GM21390 (cell line): ENCODE measurements around the gene CALML3.

Source experiments
- ATAC-seq: cut with Tn5 transposase; IDR thresholded peaks from one replicate; pipeline ENCODE4 v1.9.1; 2021; ENCODE audit not compliant: unreplicated experiment

CALML3 gene

GRCh38 chr10:5565671-5566581, 41.2 kb downstream of the CALML3 start:
- ATAC-seq: no peak

GRCh38 chr10:5566614-5567013, 41.9 kb downstream of the CALML3 start:
- no peak for ATAC-seq

- no peak for ATAC-seq
Observed at GRCh38 chr10:5567477-5567876, 42.7 kb downstream of the CALML3 start.

GRCh38 chr10:5568984-5569383, 44.2 kb downstream of the CALML3 start:
- no peak for ATAC-seq

- no peak for ATAC-seq
Observed at GRCh38 chr10:5569568-5569967, 44.8 kb downstream of the CALML3 start.

DNA sequence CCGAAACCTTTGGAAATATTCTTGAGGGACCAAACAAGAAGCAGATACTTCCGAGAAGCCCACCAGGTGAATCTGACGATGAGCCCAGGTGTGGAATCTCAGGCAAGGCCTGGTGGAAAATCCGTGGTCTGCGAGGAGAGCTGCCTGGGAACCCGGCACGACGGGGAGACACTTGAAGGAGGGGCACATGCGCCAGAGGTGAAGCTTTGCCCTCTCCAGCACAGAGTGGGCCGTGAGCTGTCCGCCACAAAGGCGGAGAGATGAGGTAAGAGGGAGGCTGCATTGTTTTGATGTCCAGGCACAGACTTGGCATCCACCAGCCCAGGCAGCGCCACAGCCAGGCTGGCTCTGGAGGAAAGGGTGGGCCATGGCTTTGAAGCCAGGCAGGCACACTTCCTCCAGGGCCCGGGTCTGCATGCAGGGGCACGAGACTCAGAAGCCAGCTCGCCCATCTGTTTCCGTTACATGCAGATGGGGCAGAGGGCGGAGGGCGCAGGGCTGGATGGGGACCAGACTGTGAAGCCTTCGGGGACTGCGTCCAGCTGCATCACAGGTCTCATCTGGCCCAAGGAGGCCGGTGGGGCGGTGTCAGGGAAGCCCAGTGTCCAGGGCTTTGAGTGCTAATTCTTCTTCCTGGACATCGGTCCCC, 45.4 kb downstream of the CALML3 start:
- ATAC-seq: no peak

- ATAC-seq: no peak
Observed at GRCh38 chr10:5570979-5571810, 46.4 kb downstream of the CALML3 start.

- ATAC-seq: no peak
Observed at GRCh38 chr10:5571826-5572225, 47.1 kb downstream of the CALML3 start.

DNA sequence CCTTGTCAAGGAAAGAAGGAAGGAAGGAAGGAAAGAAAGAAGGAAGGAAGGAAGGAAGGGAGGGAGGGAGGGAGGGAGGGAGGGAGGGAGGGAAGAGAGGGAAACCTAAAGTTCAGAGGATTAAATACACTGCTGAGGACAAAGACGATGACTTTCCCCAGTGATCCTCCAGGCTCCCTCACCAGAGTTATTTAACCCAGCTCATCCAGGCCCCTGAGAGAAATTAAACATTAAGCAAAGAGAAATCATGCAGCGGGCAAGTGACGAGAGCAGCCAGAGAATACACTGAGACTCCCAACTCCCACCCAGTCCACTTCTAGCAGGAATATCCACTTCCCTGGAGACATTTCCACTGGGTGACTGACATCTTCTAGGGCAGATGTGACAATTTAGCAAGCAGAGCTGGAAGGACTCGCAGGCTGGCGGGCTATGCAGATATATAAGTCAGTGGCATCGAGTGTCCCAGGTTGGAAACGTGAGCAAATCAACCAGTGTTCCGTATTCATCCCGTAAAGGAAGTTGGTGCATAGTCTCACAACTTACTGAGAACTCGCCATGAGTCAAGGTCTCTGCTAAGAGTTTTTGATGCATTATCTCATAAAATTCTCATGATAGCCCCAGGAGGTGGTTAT, 48.7 kb downstream of the CALML3 start:
- no peak for ATAC-seq

DNA sequence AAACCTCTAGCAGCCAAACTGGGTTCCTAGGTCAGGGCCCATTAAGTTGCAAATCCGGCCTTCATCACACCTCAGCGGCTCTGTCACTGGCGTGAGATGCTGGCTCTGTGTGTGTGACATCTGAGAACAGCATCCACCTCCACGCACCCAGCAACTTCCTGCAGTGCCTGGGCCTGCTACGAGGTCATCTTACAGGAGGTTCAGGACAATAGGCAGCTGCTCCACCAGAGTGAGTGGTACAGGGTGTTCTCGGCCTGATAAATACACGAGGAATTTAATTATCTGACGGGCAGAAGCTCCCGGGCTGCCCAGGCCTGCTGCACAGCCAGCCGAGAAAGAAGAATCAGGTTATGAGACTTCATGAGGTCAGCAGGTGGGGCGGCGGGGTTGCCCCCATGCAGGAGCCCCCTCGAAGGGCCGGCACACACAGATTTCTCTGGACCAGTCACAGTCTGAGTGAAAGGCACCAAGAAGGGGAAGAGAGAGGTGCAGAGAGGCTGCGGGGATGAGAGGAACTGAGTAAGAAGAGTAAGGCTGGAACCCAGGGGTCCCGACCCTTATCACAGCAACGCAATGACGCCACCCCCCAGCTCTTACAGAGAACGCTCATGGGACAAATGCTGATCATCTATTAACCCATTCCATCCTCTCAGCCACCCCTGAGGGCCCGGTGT, 49.3 kb downstream of the CALML3 start:
- ATAC-seq: no peak

GRCh38 chr10:5574642-5575131, 49.9 kb downstream of the CALML3 start:
- ATAC-seq: no peak

DNA sequence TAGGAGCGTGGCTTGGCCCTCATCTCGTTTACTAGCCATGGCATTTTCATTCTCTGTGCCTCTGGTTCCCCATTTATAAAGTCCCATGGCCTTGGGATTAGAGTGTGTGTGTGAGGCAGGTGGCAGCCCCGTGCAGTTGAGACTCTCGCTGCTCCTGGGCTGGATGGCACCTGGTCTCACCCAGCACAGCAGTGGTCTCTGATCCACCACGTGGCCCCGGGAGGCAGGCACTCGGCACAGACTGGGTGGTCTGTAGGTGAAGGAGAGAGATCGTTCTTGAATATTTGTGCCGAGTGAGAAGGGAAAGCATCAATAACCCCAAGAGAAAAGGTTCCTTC, 50.4 kb downstream of the CALML3 start:
- no peak for ATAC-seq

GRCh38 chr10:5575482-5576153, 50.9 kb downstream of the CALML3 start:
- no peak for ATAC-seq

- no peak for ATAC-seq
Observed at GRCh38 chr10:5576154-5576748, 51.5 kb downstream of the CALML3 start.
